Tibial nerve (tissue), 4 donors: Measurements from ENCODE around the gene LMOD3. TPM values are rescaled to one million over a fixed set of nuclear protein-coding genes. Genes with fewer than 3 reads are reported as not detected.

ENCODE experiments used
- DNase-seq, 2 donors: peaks; one replicate each; pipeline ENCODE4 v3.0.0-alpha.2; 2019; ENCODE audit warnings: low spot score in 2 of 2
- H3K27ac ChIP-seq, 4 donors: fragments of 200-600 bp; sonication (generic) in 3 of 4; one replicate each; pipeline ENCODE4 v1.5.1; 2017 to 2019; ENCODE audit warnings: mild to moderate bottlenecking in 1 of 4
- H3K27me3 ChIP-seq, 2 donors: fragments of 200-600 bp; sonication (generic) in 1 of 2; one replicate each; pipeline versions ENCODE4 v1.5.1 to v1.6.0; 2017 to 2019
- H3K36me3 ChIP-seq, 3 donors: fragments of 200-600 bp; sonication (generic); one replicate each; pipeline ENCODE4 v1.5.1; 2018 to 2019
- H3K4me1 ChIP-seq, 4 donors: fragments of 200-600 bp; sonication (generic) in 3 of 4; one replicate each; pipeline ENCODE4 v1.5.1; 2017 to 2019
- H3K4me3 ChIP-seq, 4 donors: fragments of 200-600 bp; sonication (generic) in 3 of 4; one replicate each; pipeline ENCODE4 v1.5.1; 2017 to 2019; ENCODE audit warnings: mild to moderate bottlenecking in 1 of 4, moderate library complexity in 1 of 4
- H3K9me3 ChIP-seq, 4 donors: fragments of 200-600 bp; sonication (generic) in 3 of 4; one replicate each; pipeline ENCODE4 v1.5.1; 2017 to 2019
- CTCF ChIP-seq, 5 experiments: fragments of 200-600 bp in 3 of 5; fragments of 450-650 bp in 2 of 5; sonication (generic) in 3 of 5; IDR thresholded peaks; one replicate each; pipeline ENCODE4 v1.5.1; 2016 to 2019; ENCODE audit warnings: antibody characterized with exemption in 5 of 5, mild to moderate bottlenecking in 3 of 5, moderate library complexity in 2 of 5
- EP300 ChIP-seq, 2 donors: sonication (generic); formaldehyde crosslinking; IDR thresholded peaks; one replicate each; pipeline ENCODE4 v1.6.1; 2017; ENCODE audit warnings: antibody characterized with exemption in 2 of 2, mild to moderate bottlenecking in 1 of 2
- POLR2A ChIP-seq, 2 donors: fragments of 450-650 bp; IDR thresholded peaks; one replicate each; pipeline ENCODE4 v1.6.1; 2017; ENCODE audit warnings: antibody characterized with exemption in 2 of 2, mild to moderate bottlenecking in 2 of 2, moderate library complexity in 2 of 2
- WGBS, 2 donors: methylation state at CpG; one replicate each; pipeline ENCODE4 v1.1.5; 2018; 5-methylcytosine and 5-hydroxymethylcytosine counted together
- total RNA-seq, 4 donors: library from RNA; depleted of rRNA; stranded (reverse); fragments of >200 nt; gene quantifications; one replicate each; pipeline ENCODE4 v1.1.0, GENCODE V29; 2016

The LMOD3 gene
- total RNA-seq, 4 donors from 2014 or later: not detected

DNA sequence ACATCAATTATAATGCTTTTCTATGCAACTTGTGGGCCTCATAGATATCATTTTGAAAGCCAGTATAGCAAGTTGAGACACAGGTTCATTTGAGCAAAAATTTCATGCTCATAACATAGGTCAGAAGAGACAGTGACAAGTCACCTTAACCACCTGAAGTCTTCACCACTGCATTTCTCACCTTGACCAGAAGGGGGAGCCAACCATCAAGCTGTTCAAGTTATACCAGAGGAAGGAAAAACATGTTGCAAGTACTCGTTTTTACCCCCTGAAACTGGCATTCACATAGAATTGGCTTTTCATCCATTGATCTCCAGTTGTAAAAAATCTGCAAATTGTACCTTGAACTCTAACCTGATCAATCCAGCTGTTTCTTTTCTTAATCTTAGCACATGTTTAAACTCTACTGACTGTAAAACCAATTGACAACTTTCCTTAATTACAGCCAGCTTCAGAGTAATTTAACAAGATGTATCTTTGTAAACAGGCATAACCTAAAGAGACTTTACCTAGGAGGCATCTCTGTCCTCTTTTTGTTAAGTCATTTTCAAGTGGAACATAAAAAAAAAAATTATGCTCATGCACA lies 1.4 kb downstream of the LMOD3 start:
- peak; percentile 73 to 89 for DNase-seq
- 3% methylated on average over 1 of the region's 1 CpG for WGBS, 2 donors
- Histone ChIP-seq H3K4me1 (peaks cover 0 to 9% (median 3%) of the 10 kb centered on the region in 4 donors), H3K36me3 (no peaks in the 10 kb centered on the region), H3K9me3 (no peaks in the 10 kb centered on the region), H3K4me3 (no peak overlapping the region), H3K27ac (no peak overlapping the region), H3K27me3 (no peaks in the 10 kb centered on the region)
- TF ChIP-seq CTCF (IDR thresholded peaks at IDR 0.05) (peak; percentile 78 to 93 (median 88)), EP300 (IDR thresholded peaks at IDR 0.05) (no peak)

- TF ChIP-seq EP300 (IDR thresholded peaks at IDR 0.05): no peak
- no peak for TF ChIP-seq POLR2A (IDR thresholded peaks at IDR 0.05)
- no peak for TF ChIP-seq CTCF (IDR thresholded peaks at IDR 0.05)
- H3K9me3 ChIP-seq: no peaks in the 10 kb centered on the region
- no peak for DNase-seq
- no peaks in the 10 kb centered on the region for H3K36me3 ChIP-seq
- H3K27me3 ChIP-seq: no peaks in the 10 kb centered on the region
- H3K4me3 ChIP-seq: no peak overlapping the region
- no peak overlapping the region for H3K27ac ChIP-seq
- 94 to 96% methylated on average over 5 of the region's 5 CpGs for WGBS, 2 donors
- H3K4me1 ChIP-seq: peaks cover 0 to 9% (median 3%) of the 10 kb centered on the region in 4 donors
Measured at GRCh38 chr3:69119681-69120080, 2.7 kb downstream of the LMOD3 start.

GRCh38 chr3:69119138-69119537 lies 3.3 kb downstream of the LMOD3 start:
- no peak for DNase-seq
- TF ChIP-seq POLR2A (IDR thresholded peaks at IDR 0.05) (no peak), CTCF (IDR thresholded peaks at IDR 0.05) (no peak), EP300 (IDR thresholded peaks at IDR 0.05) (no peak)
- no peaks in the 10 kb centered on the region for H3K9me3 ChIP-seq
- H3K27ac ChIP-seq: no peak overlapping the region
- no peaks in the 10 kb centered on the region for H3K27me3 ChIP-seq
- H3K36me3 ChIP-seq: no peaks in the 10 kb centered on the region
- H3K4me3 ChIP-seq: no peak overlapping the region
- 90 to 95% methylated on average over 6 of the region's 6 CpGs for WGBS, 2 donors
- H3K4me1 ChIP-seq: peaks cover 0 to 9% (median 3%) of the 10 kb centered on the region in 4 donors

DNA sequence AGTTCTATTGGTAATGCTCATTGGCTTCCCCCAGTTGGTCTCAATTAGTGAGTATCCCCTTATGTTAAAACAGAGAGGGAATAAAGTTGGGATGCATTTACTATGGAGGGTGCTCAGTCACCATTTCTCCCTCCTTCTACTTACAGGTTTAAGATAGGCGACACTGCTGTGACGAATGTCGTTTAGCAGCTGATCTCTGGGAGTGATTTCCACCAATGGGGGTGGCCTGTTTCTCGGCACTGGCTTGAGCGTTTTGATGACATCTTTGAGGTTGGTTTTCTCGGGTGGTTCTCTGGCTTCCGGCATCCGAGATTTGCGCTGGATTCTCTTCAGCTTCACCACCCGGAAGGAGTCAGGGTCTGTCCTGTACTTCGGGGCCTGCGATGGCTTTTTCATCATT lies 3.8 kb downstream of the LMOD3 start:
- H3K4me1 ChIP-seq: peaks cover 0 to 9% (median 3%) of the 10 kb centered on the region in 4 donors
- H3K4me3 ChIP-seq: no peak overlapping the region
- H3K9me3 ChIP-seq: no peaks in the 10 kb centered on the region
- no peaks in the 10 kb centered on the region for H3K27me3 ChIP-seq
- DNase-seq: no peak
- no peak overlapping the region for H3K27ac ChIP-seq
- WGBS, 2 donors: 96 to 99% methylated on average over 12 of the region's 12 CpGs
- TF ChIP-seq CTCF (IDR thresholded peaks at IDR 0.05) (no peak), POLR2A (IDR thresholded peaks at IDR 0.05) (no peak), EP300 (IDR thresholded peaks at IDR 0.05) (no peak)
- H3K36me3 ChIP-seq: no peaks in the 10 kb centered on the region

DNA sequence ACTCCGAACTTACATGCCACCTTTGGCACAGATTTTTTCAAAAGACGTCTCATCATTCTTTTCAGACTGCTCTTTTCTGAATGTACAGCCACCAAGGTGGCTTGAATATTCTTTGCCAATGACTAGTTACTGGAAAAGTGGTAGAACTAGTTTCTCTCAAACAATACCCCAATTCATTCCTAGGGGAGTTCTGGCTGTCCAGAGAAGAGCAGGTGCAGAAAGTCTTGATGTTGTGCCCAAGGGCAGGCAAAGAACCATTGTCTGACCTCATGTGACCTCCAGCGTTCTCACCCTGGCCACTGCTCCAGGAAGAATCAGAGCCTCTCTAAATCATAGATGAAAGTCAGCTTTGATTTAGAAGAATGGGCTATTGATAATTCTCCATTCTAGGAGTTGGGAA lies 5.5 kb downstream of the LMOD3 start:
- Histone ChIP-seq H3K27ac (peak overlapping the region in 1 of 4 donors; percentile 10), H3K27me3 (no peaks in the 10 kb centered on the region), H3K4me1 (peaks cover 0 to 9% (median 3%) of the 10 kb centered on the region in 4 donors), H3K9me3 (no peaks in the 10 kb centered on the region), H3K4me3 (no peak overlapping the region), H3K36me3 (no peaks in the 10 kb centered on the region)
- WGBS, 2 donors: 47 to 54% methylated on average over 3 of the region's 3 CpGs
- TF ChIP-seq EP300 (IDR thresholded peaks at IDR 0.05) (no peak), POLR2A (IDR thresholded peaks at IDR 0.05) (no peak), CTCF (IDR thresholded peaks at IDR 0.05) (no peak)
- DNase-seq: no peak
